ENCODE measurements around the gene ARFGAP1.
A peak's percentile ranks its signal among the peaks of the same experiment; 100 is the strongest.
"Not testable (repeated sequence)": the region's sequence is repeated elsewhere in the genome, so short reads cannot be mapped to it uniquely, and the experiment has no call there.

Gene ARFGAP1

GRCh38 chr20:63248835-63249591 lies 23.6 kb upstream of the ARFGAP1 start:
- TF ChIP-seq, protein P1, sequence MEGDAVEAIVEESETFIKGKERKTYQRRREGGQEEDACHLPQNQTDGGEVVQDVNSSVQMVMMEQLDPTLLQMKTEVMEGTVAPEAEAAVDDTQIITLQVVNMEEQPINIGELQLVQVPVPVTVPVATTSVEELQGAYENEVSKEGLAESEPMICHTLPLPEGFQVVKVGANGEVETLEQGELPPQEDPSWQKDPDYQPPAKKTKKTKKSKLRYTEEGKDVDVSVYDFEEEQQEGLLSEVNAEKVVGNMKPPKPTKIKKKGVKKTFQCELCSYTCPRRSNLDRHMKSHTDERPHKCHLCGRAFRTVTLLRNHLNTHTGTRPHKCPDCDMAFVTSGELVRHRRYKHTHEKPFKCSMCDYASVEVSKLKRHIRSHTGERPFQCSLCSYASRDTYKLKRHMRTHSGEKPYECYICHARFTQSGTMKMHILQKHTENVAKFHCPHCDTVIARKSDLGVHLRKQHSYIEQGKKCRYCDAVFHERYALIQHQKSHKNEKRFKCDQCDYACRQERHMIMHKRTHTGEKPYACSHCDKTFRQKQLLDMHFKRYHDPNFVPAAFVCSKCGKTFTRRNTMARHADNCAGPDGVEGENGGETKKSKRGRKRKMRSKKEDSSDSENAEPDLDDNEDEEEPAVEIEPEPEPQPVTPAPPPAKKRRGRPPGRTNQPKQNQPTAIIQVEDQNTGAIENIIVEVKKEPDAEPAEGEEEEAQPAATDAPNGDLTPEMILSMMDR (IDR thresholded peaks at IDR 0.05; ENCODE audit: borderline replicate concordance, insufficient read depth, low read depth, low read length): no peak
- no peak overlapping the region for H3K4me3 ChIP-seq (ENCODE audit: low read depth, low read length)

- H3K4me3 ChIP-seq (ENCODE audit: low read depth, low read length): no peak overlapping the region
- TF ChIP-seq, protein P1 (IDR thresholded peaks at IDR 0.05; ENCODE audit: borderline replicate concordance, insufficient read depth, low read depth, low read length): no peak
Measured at GRCh38 chr20:63249891-63250290, 22.7 kb upstream of the ARFGAP1 start.

DNA sequence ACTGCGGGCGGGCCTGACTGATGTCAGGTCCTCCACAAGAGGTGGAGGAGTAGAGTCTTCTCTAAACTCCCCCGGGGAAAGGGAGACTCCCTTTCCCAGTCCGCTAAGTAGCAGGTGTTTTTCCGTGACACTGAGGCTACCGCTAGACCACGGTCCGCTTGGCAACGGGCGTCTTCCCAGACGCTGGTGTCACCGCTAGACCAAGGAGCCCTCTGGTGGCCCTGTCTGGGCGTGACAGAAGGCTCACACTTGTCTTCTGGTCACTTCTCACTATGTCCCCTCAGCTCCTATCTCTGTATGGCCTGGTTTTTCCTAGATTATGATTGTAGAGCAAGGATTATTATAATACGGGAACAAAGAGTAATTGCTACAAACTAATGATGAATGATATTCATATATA lies 21.3 kb upstream of the ARFGAP1 start:
- TF ChIP-seq, protein P1 (IDR thresholded peaks at IDR 0.05; ENCODE audit: borderline replicate concordance, insufficient read depth, low read depth, low read length): 0 out of 2 replicates have a peak, but pooled peaks have one; percentile 21
- H3K4me3 ChIP-seq (ENCODE audit: low read depth, low read length): not testable (repeated sequence)

DNA sequence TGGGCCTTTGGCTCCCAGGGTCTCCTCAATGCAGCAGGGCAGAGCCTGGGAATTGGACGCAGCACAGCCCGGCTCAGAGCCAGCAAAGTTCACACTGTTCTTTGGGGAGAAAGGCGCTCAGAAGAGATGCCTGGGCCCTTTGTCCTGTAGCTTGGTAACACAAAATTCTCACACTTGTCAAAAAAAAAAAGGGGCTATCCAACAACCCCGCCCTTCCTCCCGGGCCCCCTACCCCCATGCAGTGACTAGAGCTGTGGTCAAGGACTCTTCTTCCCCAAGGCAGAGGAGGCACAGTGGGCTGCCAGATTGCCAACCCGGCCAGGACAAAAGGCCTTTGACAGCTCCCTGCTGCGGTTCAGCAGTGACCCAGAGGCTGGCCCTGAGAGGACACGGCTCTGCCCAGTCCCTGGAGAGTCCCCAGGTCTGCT lies 20.3 kb upstream of the ARFGAP1 start:
- no peak overlapping the region for H3K4me3 ChIP-seq (ENCODE audit: low read depth, low read length)
- TF ChIP-seq, protein P1 (IDR thresholded peaks at IDR 0.05; ENCODE audit: borderline replicate concordance, insufficient read depth, low read depth, low read length): no peak

DNA sequence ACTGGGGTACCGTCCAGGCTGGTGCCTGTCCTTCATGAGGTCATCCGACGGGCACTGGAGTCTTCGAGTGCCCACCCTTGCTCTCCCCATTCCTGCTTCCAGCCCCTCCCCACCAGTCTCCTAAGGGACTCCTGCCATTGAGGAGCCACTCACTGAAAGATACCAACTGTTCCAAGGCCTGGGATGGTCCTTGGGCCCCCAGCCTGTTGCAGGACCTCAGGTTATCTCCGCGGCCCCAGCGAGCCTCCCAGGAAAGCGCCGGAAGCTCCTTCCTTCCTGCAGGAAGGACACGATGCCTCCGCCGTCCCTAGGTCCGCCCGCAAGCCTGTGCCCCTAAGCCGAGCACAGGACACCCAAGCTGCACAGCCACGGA lies 19.6 kb upstream of the ARFGAP1 start:
- H3K4me3 ChIP-seq (ENCODE audit: low read depth, low read length): no peak overlapping the region
- TF ChIP-seq, protein P1 (IDR thresholded peaks at IDR 0.05; ENCODE audit: borderline replicate concordance, insufficient read depth, low read depth, low read length): no peak

DNA sequence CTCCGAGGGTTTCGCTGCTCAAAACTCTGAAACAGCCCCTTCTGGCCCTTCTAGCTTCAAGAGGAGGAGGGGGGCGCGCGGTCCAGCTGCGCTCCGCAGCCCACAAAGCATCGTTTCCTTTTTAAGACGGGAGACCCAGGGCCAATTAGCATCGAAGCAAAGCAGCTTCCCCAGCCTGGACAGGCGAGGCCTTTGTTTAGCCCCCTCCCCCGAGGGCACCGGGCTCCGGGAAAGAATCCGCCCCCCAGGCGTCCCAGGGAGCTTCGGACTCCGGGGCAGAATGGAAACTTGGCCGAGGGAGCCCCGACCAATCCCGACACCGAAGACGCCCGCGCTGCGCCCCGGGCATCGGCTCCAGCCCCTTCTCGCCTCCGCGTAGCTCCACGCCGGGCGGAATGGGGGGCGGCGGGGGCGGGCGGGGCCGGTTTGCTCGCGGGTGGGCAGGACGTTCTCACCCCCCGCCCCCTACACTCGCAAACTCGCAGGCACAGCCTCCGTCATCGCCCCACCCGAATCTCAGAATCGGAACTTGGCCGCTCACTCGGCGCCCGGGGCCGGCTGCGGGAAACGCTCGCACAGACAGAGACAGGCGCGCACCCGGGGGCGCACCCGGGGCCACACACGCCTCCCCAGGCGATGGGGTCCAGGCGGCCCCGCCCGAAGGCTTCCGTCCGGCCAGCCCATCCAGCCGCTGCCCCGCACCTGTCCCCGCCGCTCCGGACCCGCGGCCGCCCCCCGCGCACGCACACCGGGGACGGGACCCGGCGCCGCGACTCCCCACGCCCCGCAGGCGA lies 19.0 kb upstream of the ARFGAP1 start:
- TF ChIP-seq, protein P1 (IDR thresholded peaks at IDR 0.05; ENCODE audit: borderline replicate concordance, insufficient read depth, low read depth, low read length): no peak
- no peak overlapping the region for H3K4me3 ChIP-seq (ENCODE audit: low read depth, low read length)
